IPS DF 19.7 (cell line): ENCODE measurements around the gene LRRC2.
"Not testable (repeated sequence)": the region's sequence is repeated elsewhere in the genome, so short reads cannot be mapped to it uniquely, and the experiment has no call there.

Experiments
- DNase-seq: peaks from one replicate; pipeline ENCODE4 v3.0.0-alpha.2; 2013; ENCODE audit warnings: low read depth, low spot score

The LRRC2 gene

GRCh38 chr3:46557814-46558183, 8.3 kb downstream of the LRRC2 start:
- no peak for DNase-seq

- DNase-seq, result no peak
Observed at GRCh38 chr3:46553154-46553553, 12.9 kb downstream of the LRRC2 start.

- DNase-seq, result no peak
Observed at GRCh38 chr3:46552538-46552937, 13.6 kb downstream of the LRRC2 start.

- DNase-seq, result no peak
Observed at GRCh38 chr3:46551615-46552014, 14.5 kb downstream of the LRRC2 start.

- DNase-seq, result no peak
Observed at GRCh38 chr3:46549989-46550388, 16.1 kb downstream of the LRRC2 start.

GRCh38 chr3:46549408-46549904, 16.6 kb downstream of the LRRC2 start:
- DNase-seq, result no peak

- DNase-seq, result not testable (repeated sequence)
Observed at GRCh38 chr3:46548611-46549010, 17.5 kb downstream of the LRRC2 start.

GRCh38 chr3:46546896-46547440, 19.1 kb downstream of the LRRC2 start:
- DNase-seq, result no peak

- peak; percentile 74 for DNase-seq
Observed at GRCh38 chr3:46545818-46546630, 20.1 kb downstream of the LRRC2 start.

- DNase-seq, result no peak
Observed at GRCh38 chr3:46544771-46545503, 21.2 kb downstream of the LRRC2 start.

GRCh38 chr3:46542801-46543201, 23.3 kb downstream of the LRRC2 start:
- no peak for DNase-seq

GRCh38 chr3:46542344-46542743, 23.8 kb downstream of the LRRC2 start:
- DNase-seq, result no peak

GRCh38 chr3:46541835-46542234, 24.3 kb downstream of the LRRC2 start:
- DNase-seq, result no peak

GRCh38 chr3:46540550-46540949, 25.6 kb downstream of the LRRC2 start:
- DNase-seq, result no peak

- DNase-seq, result no peak
Observed at GRCh38 chr3:46539443-46540005, 26.6 kb downstream of the LRRC2 start.

- DNase-seq, result no peak
Observed at GRCh38 chr3:46538803-46539442, 27.2 kb downstream of the LRRC2 start.

GRCh38 chr3:46538425-46538802, 27.7 kb downstream of the LRRC2 start:
- DNase-seq, result not testable (repeated sequence)

GRCh38 chr3:46537779-46538178, 28.3 kb downstream of the LRRC2 start:
- no peak for DNase-seq

GRCh38 chr3:46537316-46537715, 28.8 kb downstream of the LRRC2 start:
- DNase-seq, result no peak

- no peak for DNase-seq
Observed at GRCh38 chr3:46536758-46537157, 29.3 kb downstream of the LRRC2 start.

- DNase-seq, result no peak
Observed at GRCh38 chr3:46535746-46536145, 30.4 kb downstream of the LRRC2 start.

- DNase-seq, result no peak
Observed at GRCh38 chr3:46533091-46533490, 33.0 kb downstream of the LRRC2 start.
